Activated CD4-positive, alpha-beta T cell treated with anti-CD3 and anti-CD28 coated beads, Interleukin-2, amount 10 ng/mL, durations not matched to agents 24 days and 14 days (primary cell): ENCODE data around the gene ECE1. TPM values are rescaled to one million over a fixed set of nuclear protein-coding genes. Genes with fewer than 3 reads are reported as not detected.
"Not testable (repeated sequence)": the region's sequence is repeated elsewhere in the genome, so short reads cannot be mapped to it uniquely, and the experiment has no call there.

Experiments used
- DNase-seq: peaks from one replicate; pipeline ENCODE4 v3.0.0; 2022
- H3K27ac Mint-ChIP-seq: one replicate; pipeline ENCODE4 v1.8.0; 2022; ENCODE audit warnings: mild to moderate bottlenecking, mixed read lengths
- H3K27me3 Mint-ChIP-seq: one replicate; pipeline ENCODE4 v1.8.0; 2022; ENCODE audit warnings: mixed read lengths
- H3K36me3 Mint-ChIP-seq: one replicate; pipeline ENCODE4 v1.8.0; 2022; ENCODE audit warnings: low read depth, mild to moderate bottlenecking, mixed read lengths
- H3K4me1 Mint-ChIP-seq: one replicate; pipeline ENCODE4 v1.8.0; 2021; ENCODE audit warnings: mixed read lengths
- H3K4me3 Mint-ChIP-seq: one replicate; pipeline ENCODE4 v1.8.0; 2022; ENCODE audit warnings: mild to moderate bottlenecking, moderate library complexity, mixed read lengths
- H3K9me3 Mint-ChIP-seq: one replicate; pipeline ENCODE4 v1.8.0; 2021; ENCODE audit warnings: mixed read lengths
- intact Hi-C: fragments of 100-400 bp; cut with micrococcal nuclease; formaldehyde crosslinking; loops from one replicate; pipeline ENCODE4 v1.15.1; 2023
- total RNA-seq: library from RNA; stranded (reverse); gene quantifications from 2 replicates; pipeline ENCODE4 v1.2.3, GENCODE V29; 2022

The ECE1 gene
- total RNA-seq, 1 donor from 2014 or later: 134 TPM

DNA sequence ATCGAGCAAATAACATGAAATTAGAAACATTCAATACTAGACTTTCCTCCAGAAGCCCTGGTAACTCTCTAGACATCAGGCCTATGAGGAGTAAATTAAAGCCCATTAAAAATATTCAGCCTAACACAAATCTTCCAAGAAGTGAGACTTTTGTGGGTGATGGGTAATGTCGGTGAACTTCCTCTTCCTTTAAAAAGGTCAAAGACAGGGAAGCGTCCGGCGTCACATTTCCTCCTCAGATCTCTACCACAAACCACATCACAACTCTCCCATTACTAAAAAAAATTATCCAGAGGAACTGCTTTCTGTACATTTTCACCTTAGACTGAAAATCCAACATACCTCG lies 115.0 kb downstream of the ECE1 start:
- peaks cover 25% of the 10 kb centered on the region for H3K36me3 Mint-ChIP-seq
- intact Hi-C loops: loop anchor here (5.0 kb wide), 3 partner anchors 153 to 243 kb away; no protein-coding TSS in a partner anchor
- H3K27me3 Mint-ChIP-seq: peaks cover 2% of the 10 kb centered on the region
- H3K27ac Mint-ChIP-seq: peak overlapping the region; percentile 89
- H3K4me3 Mint-ChIP-seq: peak overlapping the region; percentile 89
- no peaks in the 10 kb centered on the region for H3K9me3 Mint-ChIP-seq
- H3K4me1 Mint-ChIP-seq: peaks cover 28% of the 10 kb centered on the region
- peak; percentile 77 for DNase-seq

DNA sequence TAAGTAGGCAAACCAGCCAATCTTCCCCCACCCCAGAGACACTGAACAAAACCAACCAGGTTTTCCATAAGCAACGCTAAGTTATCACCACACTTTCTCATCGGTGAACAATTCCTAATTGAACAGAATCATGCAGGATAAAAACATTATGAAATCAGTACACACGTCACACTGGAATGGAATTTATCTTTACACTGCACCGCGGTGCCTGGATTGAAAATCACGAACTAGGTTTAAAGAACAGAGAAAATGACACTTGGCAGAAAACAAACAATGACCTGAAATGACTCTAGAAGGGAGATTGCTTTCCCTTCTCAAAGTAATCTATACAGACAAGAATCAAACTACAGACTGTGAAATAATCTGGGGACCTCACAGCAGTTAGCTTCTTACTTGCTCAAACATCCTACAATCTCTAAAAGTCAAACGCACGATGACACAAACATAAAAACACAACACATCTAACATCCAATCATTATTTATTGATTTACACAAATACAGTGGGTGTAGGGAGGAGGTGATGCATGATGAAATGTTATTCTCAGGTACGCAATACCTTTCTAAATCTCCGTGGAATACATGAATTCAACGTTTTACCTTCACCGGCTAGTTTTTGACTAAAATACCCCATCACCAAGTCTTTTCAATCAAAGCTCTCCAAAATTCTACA lies 115.5 kb downstream of the ECE1 start:
- Mint-ChIP-seq H3K4me3 (peak overlapping the region; percentile 89), H3K36me3 (peaks cover 28% of the 10 kb centered on the region), H3K27me3 (peaks cover 2% of the 10 kb centered on the region), H3K4me1 (peaks cover 28% of the 10 kb centered on the region), H3K9me3 (no peaks in the 10 kb centered on the region), H3K27ac (peak overlapping the region; percentile 89)
- intact Hi-C loops: loop anchor here (5.0 kb wide), 3 partner anchors 152 to 242 kb away; no protein-coding TSS in a partner anchor
- no peak for DNase-seq

DNA sequence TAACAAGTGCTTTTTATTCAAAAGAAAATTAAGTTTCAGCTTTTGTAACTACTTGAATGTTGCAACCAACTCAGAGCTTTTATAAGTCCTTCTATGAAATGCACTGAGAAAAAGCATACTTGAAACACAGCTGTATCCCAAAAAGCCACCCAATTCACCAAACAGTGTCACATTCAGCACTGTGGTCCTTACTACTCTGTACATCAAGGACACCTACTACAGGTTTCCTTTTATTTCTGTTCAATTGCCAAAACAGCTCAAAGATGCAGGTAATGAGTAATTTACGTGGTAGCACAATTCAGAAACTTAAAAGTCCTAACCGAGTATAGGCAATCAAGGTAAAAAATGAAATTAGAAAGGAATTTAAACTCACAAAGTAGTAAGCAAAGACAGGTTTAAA lies 116.0 kb downstream of the ECE1 start:
- Mint-ChIP-seq H3K36me3 (peaks cover 28% of the 10 kb centered on the region), H3K27ac (no peak overlapping the region), H3K27me3 (peaks cover 2% of the 10 kb centered on the region), H3K4me3 (peak overlapping the region; percentile 89), H3K9me3 (no peaks in the 10 kb centered on the region), H3K4me1 (peaks cover 28% of the 10 kb centered on the region)
- intact Hi-C loops: no loop called here
- no peak for DNase-seq

DNA sequence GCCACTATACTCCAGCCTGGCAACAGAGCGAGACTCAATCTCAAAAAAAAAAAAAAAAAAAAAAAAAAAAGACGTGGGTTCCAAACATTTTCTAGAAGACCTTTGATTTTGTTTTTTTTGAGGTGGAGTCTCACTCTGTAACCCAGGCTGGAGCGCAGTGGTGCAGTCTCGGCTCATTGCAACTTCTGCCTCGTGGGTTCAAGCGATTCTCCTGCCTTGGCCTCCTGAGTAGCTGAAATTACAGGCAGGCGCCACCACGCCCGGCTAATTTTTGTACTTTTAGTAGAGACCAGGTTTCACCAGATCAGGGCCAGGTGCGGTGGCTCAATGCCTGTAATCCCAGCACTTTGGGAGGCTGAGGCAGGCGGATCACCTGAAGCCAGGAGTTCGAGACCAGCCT lies 117.2 kb downstream of the ECE1 start:
- H3K9me3 Mint-ChIP-seq, intact Hi-C loops, H3K4me3 Mint-ChIP-seq, H3K27ac Mint-ChIP-seq, H3K27me3 Mint-ChIP-seq, DNase-seq: not testable (repeated sequence)
- Mint-ChIP-seq H3K4me1 (peaks cover 28% of the 10 kb centered on the region), H3K36me3 (peaks cover 32% of the 10 kb centered on the region)

DNA sequence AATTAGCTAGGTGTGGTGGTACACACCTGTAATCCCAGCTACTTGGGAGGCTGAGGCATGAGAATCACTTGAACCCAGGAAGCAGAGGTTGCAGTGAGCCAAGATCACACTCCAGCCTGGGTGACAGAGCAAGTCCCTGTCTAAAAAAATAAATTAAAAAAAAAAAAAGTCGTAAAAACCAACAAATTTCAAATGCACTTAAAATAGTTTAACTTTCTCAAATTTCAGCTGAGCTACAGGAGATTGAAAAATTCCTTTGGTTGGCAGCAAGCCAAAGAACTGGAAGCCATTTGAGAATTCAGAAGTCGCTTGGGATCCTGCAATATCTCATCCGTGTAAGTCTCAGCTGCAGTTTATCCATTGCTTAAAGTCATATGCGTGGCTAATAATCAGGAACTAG lies 119.4 kb downstream of the ECE1 start:
- H3K9me3 Mint-ChIP-seq, H3K4me3 Mint-ChIP-seq, H3K27ac Mint-ChIP-seq, H3K27me3 Mint-ChIP-seq, intact Hi-C loops, DNase-seq: not testable (repeated sequence)
- Mint-ChIP-seq H3K4me1 (peaks cover 27% of the 10 kb centered on the region), H3K36me3 (peaks cover 43% of the 10 kb centered on the region)

DNA sequence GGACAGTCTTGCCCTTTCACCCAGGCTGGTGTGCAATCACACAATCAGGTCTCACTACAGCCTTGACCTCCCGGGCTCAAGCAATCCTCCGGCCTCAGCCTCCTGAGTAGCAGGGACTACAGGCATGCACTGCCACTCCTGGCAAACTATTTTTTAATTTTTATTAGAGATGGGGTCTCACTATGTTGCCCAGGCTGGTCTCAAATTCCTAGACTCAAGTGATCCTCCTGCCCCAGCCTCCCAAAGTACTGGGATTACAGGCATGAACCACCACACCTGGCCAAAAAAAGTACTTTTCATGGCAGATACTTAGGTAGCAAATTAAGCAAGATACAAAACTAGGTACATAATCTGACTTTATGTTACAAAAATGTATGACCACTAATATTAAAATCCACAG lies 121.8 kb downstream of the ECE1 start:
- DNase-seq: no peak
- no peak overlapping the region for H3K4me3 Mint-ChIP-seq
- H3K27me3 Mint-ChIP-seq: no peaks in the 10 kb centered on the region
- intact Hi-C loops: no loop called here
- peaks cover 4% of the 10 kb centered on the region for H3K9me3 Mint-ChIP-seq
- peaks cover 21% of the 10 kb centered on the region for H3K4me1 Mint-ChIP-seq
- H3K27ac Mint-ChIP-seq: no peak overlapping the region
- peaks cover 44% of the 10 kb centered on the region for H3K36me3 Mint-ChIP-seq

Other genes with a start within 250 kb of the ECE1 start
- gene EIF4G3, start 113.6 kb downstream of the ECE1 start, total RNA-seq: 64.0 and 66.8 TPM in 2 replicates
- gene NBPF3, start 149.7 kb upstream of the ECE1 start, total RNA-seq: 2.8 and 3.1 TPM in 2 replicates
- not detected in 2 replicates for gene ALPL, start 219.0 kb upstream of the ECE1 start, total RNA-seq